CD8-positive, alpha-beta memory T cell (primary cell): Measurements from ENCODE around the gene CLIP1. TPM values are rescaled to one million over a fixed set of nuclear protein-coding genes. Genes with fewer than 3 reads are reported as not detected.
"Not testable (repeated sequence)": the region's sequence is repeated elsewhere in the genome, so short reads cannot be mapped to it uniquely, and the experiment has no call there.

ENCODE experiments used
- CTCF ChIA-PET: fragments of 350-600 bp; sonication (Branson Sonifier 250); formaldehyde crosslinking; loops from one replicate; lab custom pipeline; 2021; ENCODE audit warnings: antibody characterized with exemption; lab: Charles Lee
- POLR2A ChIA-PET: fragments of 350-600 bp; sonication (Branson Sonifier 250); formaldehyde crosslinking; loops from one replicate; lab custom pipeline; 2021; ENCODE audit warnings: antibody characterized with exemption; lab: Charles Lee
- DNase-seq, 5 donors: peaks; one replicate each; pipeline versions ENCODE4 v3.0.0 to v3.0.0-alpha.2; 2020 to 2022; ENCODE audit warnings: mixed read lengths in 1 of 5
- H3K27ac ChIP-seq: one replicate; pipeline ENCODE4 v1.7.0; 2013; ENCODE audit warnings: low read depth, mild to moderate bottlenecking, low read length, moderate library complexity
- H3K27me3 ChIP-seq: 2 replicates; pipeline ENCODE4 v1.7.0; 2013; ENCODE audit warnings: low read length, mild to moderate bottlenecking; ENCODE audit not compliant: insufficient read depth, poor library complexity, severe bottlenecking
- H3K36me3 ChIP-seq: 2 replicates; pipeline ENCODE4 v1.7.0; 2013; ENCODE audit warnings: mild to moderate bottlenecking, low read length, moderate library complexity; ENCODE audit not compliant: insufficient read depth
- H3K4me1 ChIP-seq: 2 replicates; pipeline ENCODE4 v1.7.0; 2013; ENCODE audit warnings: mild to moderate bottlenecking, low read length, moderate library complexity; ENCODE audit not compliant: insufficient read depth
- H3K4me3 ChIP-seq: 2 replicates; pipeline ENCODE4 v1.7.0; 2013; ENCODE audit warnings: mild to moderate bottlenecking, low read length
- H3K9me3 ChIP-seq: 2 replicates; pipeline ENCODE4 v1.7.0; 2013; ENCODE audit warnings: mild to moderate bottlenecking, low read length
- H3K27ac Mint-ChIP-seq, 8 donors: one replicate each; pipeline ENCODE4 v1.8.0; 2020 to 2021; ENCODE audit warnings: mixed read lengths in 8 of 8, mild to moderate bottlenecking in 6 of 8, inconsistent platforms in 3 of 8, moderate library complexity in 3 of 8
- H3K27me3 Mint-ChIP-seq, 2 donors: one replicate each; pipeline ENCODE4 v1.8.0; 2020 to 2021; ENCODE audit warnings: mixed read lengths in 2 of 2, mild to moderate bottlenecking in 1 of 2, moderate library complexity in 1 of 2
- H3K36me3 Mint-ChIP-seq, 3 donors: one replicate each; pipeline ENCODE4 v1.8.0; 2020 to 2021; ENCODE audit warnings: mixed read lengths in 3 of 3, inconsistent platforms in 1 of 3, mild to moderate bottlenecking in 1 of 3
- H3K4me1 Mint-ChIP-seq, 3 donors: one replicate each; pipeline ENCODE4 v1.8.0; 2020 to 2021; ENCODE audit warnings: mixed read lengths in 3 of 3, inconsistent platforms in 1 of 3, mild to moderate bottlenecking in 1 of 3
- H3K4me3 Mint-ChIP-seq, 7 donors: one replicate each; pipeline ENCODE4 v1.8.0; 2020 to 2021; ENCODE audit warnings: mixed read lengths in 7 of 7, mild to moderate bottlenecking in 6 of 7, moderate library complexity in 4 of 7, inconsistent platforms in 2 of 7
- H3K9me3 Mint-ChIP-seq, 5 donors: one replicate each; pipeline ENCODE4 v1.8.0; 2020 to 2022; ENCODE audit warnings: mixed read lengths in 5 of 5, mild to moderate bottlenecking in 3 of 5, moderate library complexity in 2 of 5, inconsistent platforms in 1 of 5
- polyA plus RNA-seq: library from polyadenylated mRNA; unstranded; fragments of 300-500 nt; fragmentation: Illumina TruSeq; gene quantifications from one replicate; pipeline ENCODE4 v1.2.3, GENCODE V29; 2021
- total RNA-seq, 2 experiments: library from RNA; stranded (reverse); gene quantifications; one replicate each; pipeline ENCODE4 v1.2.3, GENCODE V29; 2021

Gene CLIP1
- total and polyA plus RNA-seq, 3 experiments from 2014 or later, result 27.3 to 48.2 (median 43.9) TPM

DNA sequence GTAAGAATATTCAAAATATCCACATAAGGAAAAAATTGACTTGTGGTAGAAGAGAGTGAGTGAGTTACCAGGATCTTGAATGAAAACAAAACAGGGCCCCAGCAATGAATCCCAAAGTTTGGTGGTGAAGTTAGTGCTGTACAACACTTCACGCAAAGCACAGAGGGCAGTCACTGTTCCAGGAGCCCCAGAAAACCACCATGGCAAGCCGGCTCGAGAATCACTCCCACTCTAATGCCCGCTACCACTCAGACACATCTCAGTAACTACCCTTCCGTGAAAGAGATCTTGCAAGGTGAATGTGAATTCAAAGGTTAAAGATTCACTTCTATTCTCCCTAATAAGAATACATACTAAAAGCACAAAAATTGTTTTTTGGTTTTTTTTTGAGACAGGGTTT, 30.1 kb downstream of the CLIP1 start:
- ChIA-PET CTCF (no interaction called here), POLR2A (no interaction called here)
- H3K4me3 Mint-ChIP-seq, result no peak overlapping the region
- peaks cover 0 to 11% (median 0%) of the 10 kb centered on the region in 3 donors for H3K36me3 Mint-ChIP-seq
- Histone ChIP-seq H3K27ac (no peak overlapping the region), H3K36me3 (no peaks in the 10 kb centered on the region), H3K27me3 (no peaks in the 10 kb centered on the region), H3K9me3 (no peaks in the 10 kb centered on the region), H3K4me1 (peaks cover 20% of the 10 kb centered on the region), H3K4me3 (no peak overlapping the region)
- no peak for DNase-seq
- no peaks in the 10 kb centered on the region for H3K9me3 Mint-ChIP-seq
- no peaks in the 10 kb centered on the region for H3K27me3 Mint-ChIP-seq
- peaks cover 12 to 27% (median 19%) of the 10 kb centered on the region in 3 donors for H3K4me1 Mint-ChIP-seq
- peak overlapping the region in 1 of 8 donors; percentile 56 for H3K27ac Mint-ChIP-seq

GRCh38 chr12:122389677-122390076, 32.8 kb downstream of the CLIP1 start:
- no peaks in the 10 kb centered on the region for H3K9me3 Mint-ChIP-seq
- H3K9me3 ChIP-seq, result no peaks in the 10 kb centered on the region
- H3K27me3 Mint-ChIP-seq, result no peaks in the 10 kb centered on the region
- peaks cover 10 to 24% (median 15%) of the 10 kb centered on the region in 3 donors for H3K4me1 Mint-ChIP-seq
- H3K27ac ChIP-seq, result no peak overlapping the region
- no peak overlapping the region for H3K4me3 Mint-ChIP-seq
- peak overlapping the region in 2 of 8 donors; percentile 35 to 36 for H3K27ac Mint-ChIP-seq
- no peaks in the 10 kb centered on the region for H3K36me3 ChIP-seq
- DNase-seq, result no peak
- no peak overlapping the region for H3K4me3 ChIP-seq
- peaks cover 0 to 8% (median 1%) of the 10 kb centered on the region in 3 donors for H3K36me3 Mint-ChIP-seq
- H3K4me1 ChIP-seq, result peaks cover 16% of the 10 kb centered on the region
- ChIA-PET POLR2A (no interaction called here), CTCF (interaction anchor here (1.1 kb wide), 1 partner anchor 82 kb away, joined by 6 read pairs; no protein-coding TSS in a partner anchor)
- H3K27me3 ChIP-seq, result no peaks in the 10 kb centered on the region

DNA sequence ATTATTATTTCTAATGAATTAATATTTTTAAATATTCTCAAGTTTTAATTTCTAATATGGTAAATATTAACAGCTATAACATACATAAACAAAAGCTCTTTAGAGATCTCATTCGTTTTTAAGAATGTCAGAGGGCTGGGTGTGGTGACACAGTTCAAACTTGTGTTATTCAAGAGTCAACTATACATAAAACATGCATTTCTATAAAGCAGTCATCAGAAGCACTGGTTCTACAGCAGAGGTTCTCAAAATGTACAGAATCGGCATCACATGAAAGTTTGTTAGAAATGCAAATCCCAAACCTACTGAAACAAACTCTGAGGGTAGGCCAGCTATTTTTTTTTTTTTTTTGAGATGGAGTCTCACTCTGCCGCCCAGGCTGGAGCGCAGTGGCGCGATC, 34.6 kb downstream of the CLIP1 start:
- DNase-seq, result no peak
- Histone ChIP-seq H3K27ac (no peak overlapping the region), H3K36me3 (no peaks in the 10 kb centered on the region), H3K9me3 (no peaks in the 10 kb centered on the region), H3K4me1 (peaks cover under 1% of the 10 kb centered on the region), H3K4me3 (no peak overlapping the region), H3K27me3 (no peaks in the 10 kb centered on the region)
- Mint-ChIP-seq H3K4me3 (no peak overlapping the region), H3K27ac (no peak overlapping the region), H3K4me1 (peaks cover 9 to 29% (median 14%) of the 10 kb centered on the region in 3 donors), H3K36me3 (peaks cover 0 to 16% (median 1%) of the 10 kb centered on the region in 3 donors), H3K9me3 (no peaks in the 10 kb centered on the region), H3K27me3 (no peaks in the 10 kb centered on the region)
- ChIA-PET POLR2A (no interaction called here), CTCF (interaction anchor here (1.2 kb wide), 1 partner anchor 84 kb away, joined by 3 read pairs; no protein-coding TSS in a partner anchor)

DNA sequence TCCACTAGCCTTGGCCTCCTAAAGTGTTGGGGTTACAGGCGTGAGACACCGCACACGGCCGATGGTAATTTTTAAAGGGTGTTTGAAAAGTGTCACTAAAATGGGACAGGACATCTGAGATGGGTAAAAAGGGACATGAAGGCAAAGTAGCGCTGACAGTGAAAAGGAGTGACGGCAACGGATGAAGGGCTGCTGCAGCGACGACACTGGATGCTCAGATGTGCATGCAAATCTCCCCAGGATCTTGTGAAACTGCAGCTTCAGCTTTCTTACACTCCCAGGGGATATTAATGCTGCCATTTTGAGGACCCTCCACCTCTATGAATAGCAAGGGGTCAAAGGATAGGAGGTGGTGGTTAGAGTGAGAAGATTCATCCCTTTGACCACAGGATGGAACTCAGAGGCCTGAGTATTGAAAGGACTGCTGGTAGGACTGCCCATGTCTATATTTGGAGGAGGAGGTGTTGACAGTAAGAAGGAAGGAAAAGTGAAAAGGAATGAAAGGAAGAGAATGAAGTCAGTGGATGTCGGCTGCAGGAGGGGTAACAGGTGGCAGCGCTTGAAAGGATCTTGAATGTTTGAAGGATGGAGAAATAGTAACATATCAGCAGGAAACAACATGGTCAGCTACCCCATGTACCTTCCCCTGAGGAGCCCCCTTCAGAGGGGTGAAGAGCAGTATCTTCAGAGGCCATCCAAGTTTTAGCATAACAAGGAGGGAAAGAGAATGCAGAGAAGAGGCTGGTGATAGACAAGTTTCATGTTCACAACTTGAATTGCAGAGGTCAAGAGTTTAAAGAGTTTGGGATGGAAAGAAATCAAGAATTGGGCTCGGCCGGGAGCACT, 37.1 kb downstream of the CLIP1 start:
- ChIA-PET CTCF (no interaction called here), POLR2A (interaction anchor here (0.5 kb wide), 1 partner anchor 428 kb away, joined by 4 read pairs; no protein-coding TSS in a partner anchor)
- H3K4me1 ChIP-seq, result no peaks in the 10 kb centered on the region
- peaks cover 4% of the 10 kb centered on the region for H3K36me3 ChIP-seq
- Mint-ChIP-seq H3K4me3 (no peak overlapping the region), H3K9me3 (no peaks in the 10 kb centered on the region), H3K27ac (peak overlapping the region in 2 of 8 donors; percentile 81 to 87), H3K36me3 (peaks cover 0 to 30% (median 1%) of the 10 kb centered on the region in 3 donors), H3K27me3 (no peaks in the 10 kb centered on the region), H3K4me1 (peaks cover 3 to 25% (median 13%) of the 10 kb centered on the region in 3 donors)
- H3K4me3 ChIP-seq, result no peak overlapping the region
- DNase-seq, result no peak
- H3K27ac ChIP-seq, result no peak overlapping the region
- no peaks in the 10 kb centered on the region for H3K27me3 ChIP-seq
- H3K9me3 ChIP-seq, result no peaks in the 10 kb centered on the region

- no peak overlapping the region for H3K4me3 Mint-ChIP-seq
- H3K27ac ChIP-seq, result no peak overlapping the region
- POLR2A ChIA-PET, result no interaction called here
- CTCF ChIA-PET, result no interaction called here
- peaks cover 3 to 19% (median 9%) of the 10 kb centered on the region in 3 donors for H3K4me1 Mint-ChIP-seq
- peaks cover 0 to 41% (median 1%) of the 10 kb centered on the region in 3 donors for H3K36me3 Mint-ChIP-seq
- no peaks in the 10 kb centered on the region for H3K4me1 ChIP-seq
- no peak overlapping the region for H3K4me3 ChIP-seq
- no peaks in the 10 kb centered on the region for H3K9me3 Mint-ChIP-seq
- no peaks in the 10 kb centered on the region for H3K27me3 Mint-ChIP-seq
- peaks cover 11% of the 10 kb centered on the region for H3K36me3 ChIP-seq
- no peaks in the 10 kb centered on the region for H3K9me3 ChIP-seq
- DNase-seq, result no peak
- H3K27me3 ChIP-seq, result no peaks in the 10 kb centered on the region
- H3K27ac Mint-ChIP-seq, result no peak overlapping the region
Observed at GRCh38 chr12:122382919-122383350, 39.5 kb downstream of the CLIP1 start.

GRCh38 chr12:122381021-122381420, 41.4 kb downstream of the CLIP1 start:
- peak overlapping the region in 2 of 8 donors; percentile 43 to 63 for H3K27ac Mint-ChIP-seq
- Histone ChIP-seq H3K4me3 (no peak overlapping the region), H3K27ac (no peak overlapping the region), H3K27me3 (no peaks in the 10 kb centered on the region), H3K9me3 (no peaks in the 10 kb centered on the region), H3K36me3 (peaks cover 20% of the 10 kb centered on the region), H3K4me1 (no peaks in the 10 kb centered on the region)
- H3K9me3 Mint-ChIP-seq, result no peaks in the 10 kb centered on the region
- no peak for DNase-seq
- ChIA-PET POLR2A (no interaction called here), CTCF (no interaction called here)
- peaks cover 3 to 15% (median 9%) of the 10 kb centered on the region in 3 donors for H3K4me1 Mint-ChIP-seq
- peaks cover 6 to 55% (median 7%) of the 10 kb centered on the region in 3 donors for H3K36me3 Mint-ChIP-seq
- H3K4me3 Mint-ChIP-seq, result no peak overlapping the region
- no peaks in the 10 kb centered on the region for H3K27me3 Mint-ChIP-seq

GRCh38 chr12:122376751-122377150, 45.7 kb downstream of the CLIP1 start:
- peaks cover 20% of the 10 kb centered on the region for H3K36me3 ChIP-seq
- H3K27me3 ChIP-seq, DNase-seq, H3K9me3 Mint-ChIP-seq, H3K9me3 ChIP-seq, POLR2A ChIA-PET, H3K27ac Mint-ChIP-seq, H3K4me3 ChIP-seq, H3K27ac ChIP-seq, H3K4me3 Mint-ChIP-seq, H3K4me1 ChIP-seq, H3K27me3 Mint-ChIP-seq: not testable (repeated sequence)
- CTCF ChIA-PET, result interaction anchor here (1.4 kb wide), 1 partner anchor 21 kb away, joined by 4 read pairs; no protein-coding TSS in a partner anchor
- H3K36me3 Mint-ChIP-seq, result peaks cover 6 to 62% (median 10%) of the 10 kb centered on the region in 3 donors
- H3K4me1 Mint-ChIP-seq, result peaks cover 3 to 14% (median 13%) of the 10 kb centered on the region in 3 donors

DNA sequence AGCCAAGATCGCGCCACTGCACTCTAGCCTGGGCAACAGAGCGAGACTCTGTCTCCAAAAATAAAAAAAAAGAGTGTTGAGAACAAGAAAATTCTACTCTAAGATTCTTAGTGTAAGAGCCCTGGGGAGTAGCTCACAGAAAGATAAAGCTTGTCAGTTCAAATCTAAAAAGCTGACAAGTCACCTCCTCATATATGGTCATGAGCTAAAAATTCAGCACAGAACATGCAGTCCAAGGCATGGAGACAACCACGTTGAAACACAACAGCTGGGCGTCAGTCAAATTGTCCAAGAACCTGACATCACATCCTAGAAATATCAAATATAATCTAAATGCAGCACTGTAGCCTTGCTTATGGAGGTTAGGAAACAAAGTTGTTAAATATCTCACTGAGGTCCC, 47.8 kb downstream of the CLIP1 start:
- H3K36me3 ChIP-seq, result peaks cover 15% of the 10 kb centered on the region
- H3K27ac ChIP-seq, result no peak overlapping the region
- Mint-ChIP-seq H3K36me3 (peaks cover 6 to 67% (median 17%) of the 10 kb centered on the region in 3 donors), H3K9me3 (no peaks in the 10 kb centered on the region), H3K4me3 (no peak overlapping the region), H3K27ac (peak overlapping the region in 1 of 8 donors; percentile 27), H3K27me3 (no peaks in the 10 kb centered on the region), H3K4me1 (peaks cover 11 to 25% (median 21%) of the 10 kb centered on the region in 3 donors)
- no peak overlapping the region for H3K4me3 ChIP-seq
- H3K27me3 ChIP-seq, result no peaks in the 10 kb centered on the region
- no peak for DNase-seq
- no peaks in the 10 kb centered on the region for H3K9me3 ChIP-seq
- ChIA-PET CTCF (interaction anchor here (1.3 kb wide), 1 partner anchor 19 kb away, joined by 4 read pairs; no protein-coding TSS in a partner anchor), POLR2A (no interaction called here)
- H3K4me1 ChIP-seq, result no peaks in the 10 kb centered on the region
